OCI-LY7 (cell line): ENCODE data around the gene ARHGAP6. TPM values are rescaled to one million over a fixed set of nuclear protein-coding genes. Genes with fewer than 3 reads are reported as not detected.

Experiments
- BruUV-seq: library from RNA; stranded (reverse); fragments of 400-500 nt; replicated peaks from 2 replicates; lab custom pipeline; 2021; lab: Mats Ljungman, UMichigan
- CTCF ChIA-PET: fragments of 300-600 bp; sonication (Branson Sonifier 250); formaldehyde crosslinking; loops from one replicate; lab custom pipeline; 2022; ENCODE audit warnings: antibody characterized with exemption; ENCODE audit not compliant: unreplicated experiment; lab: Charles Lee
- POLR2A ChIA-PET: fragments of 300-600 bp; sonication (Branson Sonifier 250); formaldehyde crosslinking; loops from one replicate; lab custom pipeline; 2022; ENCODE audit warnings: antibody characterized with exemption; lab: Charles Lee
- DNase-seq: peaks from one replicate; pipeline ENCODE4 v3.0.0-alpha.2; 2015; ENCODE audit warnings: low spot score
- H2AFZ ChIP-seq: fragments of 200-600 bp; sonication (generic), shearing (Covaris generic); 2 replicates; pipeline ENCODE4 v1.6.1; 2014; ENCODE audit warnings: mild to moderate bottlenecking, antibody characterized with exemption, low read length, moderate library complexity
- H3K27ac ChIP-seq: fragments of 200-600 bp; sonication (generic); 2 replicates; pipeline ENCODE4 v1.5.1; 2014; ENCODE audit warnings: mixed run types, low read depth, mild to moderate bottlenecking, moderate library complexity, low read length, inconsistent platforms; ENCODE audit not compliant: poor library complexity, severe bottlenecking
- H3K36me3 ChIP-seq: fragments of 200-600 bp; sonication (generic); 2 replicates; pipeline ENCODE4 v1.6.1; 2014; ENCODE audit warnings: mild to moderate bottlenecking, antibody characterized with exemption, low read length, moderate library complexity, mixed read lengths; ENCODE audit not compliant: insufficient read depth
- H3K4me1 ChIP-seq: fragments of 200-600 bp; sonication (generic); 2 replicates; pipeline ENCODE4 v1.5.1; 2014; ENCODE audit warnings: mild to moderate bottlenecking, low read length; ENCODE audit not compliant: insufficient read depth, poor library complexity, severe bottlenecking
- H3K4me2 ChIP-seq: fragments of 200-600 bp; sonication (generic); 2 replicates; pipeline ENCODE4 v1.6.1; 2014; ENCODE audit warnings: mild to moderate bottlenecking, low read length
- H3K4me3 ChIP-seq: fragments of 200-600 bp; sonication (generic); 2 replicates; pipeline ENCODE4 v1.5.1; 2014; ENCODE audit warnings: mild to moderate bottlenecking, low read depth, low read length; ENCODE audit not compliant: poor library complexity, severe bottlenecking
- H3K79me2 ChIP-seq: fragments of 200-600 bp; sonication (generic); 2 replicates; pipeline ENCODE4 v1.6.1; 2016; ENCODE audit warnings: low read depth, mild to moderate bottlenecking, low read length, moderate library complexity, mixed read lengths; ENCODE audit not compliant: insufficient read depth
- H3K9me2 ChIP-seq: fragments of 200-600 bp; sonication (generic); 2 replicates; pipeline ENCODE4 v1.6.1; 2016; ENCODE audit warnings: mild to moderate bottlenecking, low read length, mixed read lengths; ENCODE audit not compliant: insufficient read depth
- H3K9me3 ChIP-seq: fragments of 200-600 bp; sonication (generic); 2 replicates; pipeline ENCODE4 v1.6.1; 2014; ENCODE audit warnings: mild to moderate bottlenecking, mixed run types, low read length, mixed read lengths
- H4K20me1 ChIP-seq: fragments of 200-600 bp; sonication (generic); 2 replicates; pipeline ENCODE4 v1.6.1; 2014; ENCODE audit warnings: mild to moderate bottlenecking, antibody characterized with exemption, low read length, moderate library complexity, mixed read lengths; ENCODE audit not compliant: insufficient read depth
- EZH2phosphoT487 ChIP-seq: fragments of 200-600 bp; sonication (generic); IDR thresholded peaks from 2 replicates; pipeline ENCODE4 v1.6.1; 2018; ENCODE audit warnings: low read depth, borderline replicate concordance, mild to moderate bottlenecking, mixed run types, antibody characterized with exemption, low read length, moderate library complexity, mixed read lengths
- intact Hi-C: fragments of 100-400 bp; cut with micrococcal nuclease; formaldehyde crosslinking; loops from one replicate; pipeline ENCODE4 v1.10.0; 2022; ENCODE audit not compliant: unreplicated experiment
- total RNA-seq, 2 experiments: library from RNA; depleted of rRNA in 1 of 2; stranded (reverse); fragments of >200 nt in 1 of 2; shearing (Covaris generic) in 1 of 2; gene quantifications; 2 replicates each; pipeline ENCODE4 v1.2.3, GENCODE V29; 2014 to 2022
- TF ChIP-seq, protein P1 (sequence below): fragments of 200-600 bp; sonication (generic); conservative IDR thresholded peaks from 2 replicates; pipeline ENCODE4 v1.5.1; 2014; ENCODE audit warnings: mild to moderate bottlenecking, antibody characterized with exemption, low read length, moderate library complexity, mixed read lengths

Gene ARHGAP6
- total RNA-seq, 2 experiments from 2014 or later: not detected

DNA sequence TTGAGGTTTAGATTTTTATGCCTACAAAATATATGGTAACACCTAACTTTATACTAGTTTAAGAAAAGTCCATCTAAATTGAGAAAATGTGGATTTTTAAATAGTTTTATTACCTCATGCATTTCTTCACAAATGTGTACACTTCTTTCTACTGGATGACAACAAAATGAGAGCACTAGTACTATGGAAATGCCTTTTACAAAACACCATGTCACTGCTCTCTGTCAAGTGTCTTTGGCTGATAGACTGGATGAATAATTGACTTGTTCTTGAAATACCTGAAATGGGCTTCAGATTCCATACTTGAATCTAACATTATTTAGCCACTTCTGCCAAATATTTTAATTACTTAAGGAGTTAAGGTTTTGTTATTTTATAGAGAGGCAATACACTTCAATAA, 323.0 kb downstream of the ARHGAP6 start:
- POLR2A ChIA-PET: interaction anchor here (0.7 kb wide), 1 partner anchor 27 kb away, joined by 3 read pairs; no protein-coding TSS in a partner anchor
- no peaks in the 10 kb centered on the region for H4K20me1 ChIP-seq
- H3K9me3 ChIP-seq: no peaks in the 10 kb centered on the region
- H3K4me2 ChIP-seq: no peak overlapping the region
- intact Hi-C loops: no loop called here
- CTCF ChIA-PET: no interaction called here
- no peaks in the 10 kb centered on the region for H3K79me2 ChIP-seq
- H3K4me1 ChIP-seq: peaks cover 33% of the 10 kb centered on the region
- no peak overlapping the region for H3K4me3 ChIP-seq
- no peaks in the 10 kb centered on the region for H3K36me3 ChIP-seq
- H2AFZ ChIP-seq: no peak overlapping the region
- H3K27ac ChIP-seq: no peak overlapping the region
- H3K9me2 ChIP-seq: no peaks in the 10 kb centered on the region
- no peak for TF ChIP-seq EZH2phosphoT487
- TF ChIP-seq, protein P1, sequence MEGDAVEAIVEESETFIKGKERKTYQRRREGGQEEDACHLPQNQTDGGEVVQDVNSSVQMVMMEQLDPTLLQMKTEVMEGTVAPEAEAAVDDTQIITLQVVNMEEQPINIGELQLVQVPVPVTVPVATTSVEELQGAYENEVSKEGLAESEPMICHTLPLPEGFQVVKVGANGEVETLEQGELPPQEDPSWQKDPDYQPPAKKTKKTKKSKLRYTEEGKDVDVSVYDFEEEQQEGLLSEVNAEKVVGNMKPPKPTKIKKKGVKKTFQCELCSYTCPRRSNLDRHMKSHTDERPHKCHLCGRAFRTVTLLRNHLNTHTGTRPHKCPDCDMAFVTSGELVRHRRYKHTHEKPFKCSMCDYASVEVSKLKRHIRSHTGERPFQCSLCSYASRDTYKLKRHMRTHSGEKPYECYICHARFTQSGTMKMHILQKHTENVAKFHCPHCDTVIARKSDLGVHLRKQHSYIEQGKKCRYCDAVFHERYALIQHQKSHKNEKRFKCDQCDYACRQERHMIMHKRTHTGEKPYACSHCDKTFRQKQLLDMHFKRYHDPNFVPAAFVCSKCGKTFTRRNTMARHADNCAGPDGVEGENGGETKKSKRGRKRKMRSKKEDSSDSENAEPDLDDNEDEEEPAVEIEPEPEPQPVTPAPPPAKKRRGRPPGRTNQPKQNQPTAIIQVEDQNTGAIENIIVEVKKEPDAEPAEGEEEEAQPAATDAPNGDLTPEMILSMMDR: no peak
- no TSS peak for BruUV-seq
- no peak for DNase-seq

DNA sequence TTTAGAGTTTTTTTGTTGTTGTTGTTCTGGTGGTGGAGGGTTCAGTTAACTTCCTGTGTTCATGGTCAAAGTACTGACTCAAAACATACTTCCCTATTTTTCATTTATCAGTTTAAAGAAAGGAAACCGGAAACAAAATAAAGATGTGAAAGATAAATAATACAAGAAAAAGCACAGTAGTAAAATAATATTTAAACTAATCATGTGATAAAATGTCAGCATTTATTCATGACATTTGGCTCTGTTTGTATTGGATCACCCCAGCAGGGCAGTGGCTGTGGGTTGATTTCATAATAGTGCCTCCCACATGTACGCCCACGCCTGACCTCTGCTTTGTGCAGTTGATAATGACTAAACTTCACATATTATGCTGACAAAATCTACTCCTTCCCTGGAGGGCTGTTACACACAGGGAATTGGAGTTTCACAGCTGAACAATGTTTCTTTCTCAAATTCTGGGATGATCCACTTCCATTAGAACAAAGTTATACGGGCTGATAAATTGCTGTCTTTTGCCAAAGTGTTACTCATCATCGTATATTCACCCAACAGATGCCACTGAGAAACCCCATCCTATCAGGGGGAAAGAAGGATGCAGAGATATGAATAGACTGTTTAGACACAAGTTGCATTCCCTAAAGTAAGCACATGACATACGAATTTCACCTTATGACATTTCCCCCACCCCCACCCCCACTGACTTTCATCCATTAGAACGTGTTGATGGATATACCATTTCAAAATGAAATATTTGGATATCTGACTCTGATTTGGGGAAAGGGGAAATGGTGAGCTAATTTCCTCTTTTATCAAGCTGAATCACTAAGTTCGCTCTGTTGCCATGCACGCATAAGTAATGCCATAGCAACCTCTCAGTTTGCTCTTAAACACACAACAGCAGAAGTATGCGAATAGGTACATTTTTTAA, 324.2 kb downstream of the ARHGAP6 start:
- H3K9me3 ChIP-seq: no peaks in the 10 kb centered on the region
- ChIA-PET CTCF (no interaction called here), POLR2A (interaction anchor here (0.5 kb wide), 1 partner anchor 152 kb away, joined by 3 read pairs; no protein-coding TSS in a partner anchor)
- H3K4me2 ChIP-seq: peak overlapping the region; percentile 48
- no peaks in the 10 kb centered on the region for H3K36me3 ChIP-seq
- peak overlapping the region; percentile 30 for H3K4me3 ChIP-seq
- intact Hi-C loops: no loop called here
- no peak for TF ChIP-seq EZH2phosphoT487
- TF ChIP-seq, protein P1: no peak
- H3K4me1 ChIP-seq: peaks cover 44% of the 10 kb centered on the region
- no TSS peak for BruUV-seq
- H2AFZ ChIP-seq: peak overlapping the region; percentile 94
- DNase-seq: peak; percentile 20
- H3K27ac ChIP-seq: peak overlapping the region; percentile 44
- H3K9me2 ChIP-seq: no peaks in the 10 kb centered on the region
- H4K20me1 ChIP-seq: no peaks in the 10 kb centered on the region
- H3K79me2 ChIP-seq: no peaks in the 10 kb centered on the region
